Measurements from ENCODE around the gene OPRM1. TPM values are rescaled to one million over a fixed set of nuclear protein-coding genes. Genes with fewer than 3 reads are reported as not detected.
"Not testable (repeated sequence)": the region's sequence is repeated elsewhere in the genome, so short reads cannot be mapped to it uniquely, and the experiment has no call there.

OPRM1 gene
- not detected for total RNA-seq

DNA sequence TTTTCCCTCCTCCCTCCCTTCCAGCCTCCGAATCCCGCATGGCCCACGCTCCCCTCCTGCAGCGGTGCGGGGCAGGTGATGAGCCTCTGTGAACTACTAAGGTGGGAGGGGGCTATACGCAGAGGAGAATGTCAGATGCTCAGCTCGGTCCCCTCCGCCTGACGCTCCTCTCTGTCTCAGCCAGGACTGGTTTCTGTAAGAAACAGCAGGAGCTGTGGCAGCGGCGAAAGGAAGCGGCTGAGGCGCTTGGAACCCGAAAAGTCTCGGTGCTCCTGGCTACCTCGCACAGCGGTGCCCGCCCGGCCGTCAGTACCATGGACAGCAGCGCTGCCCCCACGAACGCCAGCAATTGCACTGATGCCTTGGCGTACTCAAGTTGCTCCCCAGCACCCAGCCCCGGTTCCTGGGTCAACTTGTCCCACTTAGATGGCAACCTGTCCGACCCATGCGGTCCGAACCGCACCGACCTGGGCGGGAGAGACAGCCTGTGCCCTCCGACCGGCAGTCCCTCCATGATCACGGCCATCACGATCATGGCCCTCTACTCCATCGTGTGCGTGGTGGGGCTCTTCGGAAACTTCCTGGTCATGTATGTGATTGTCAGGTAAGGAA, at the start of gene OPRM1:
Gene OPRM1 (plus strand): TSS at position 10 of the 612 bp plus-strand sequence. CDS start 305 bp downstream, at position 315.
- no peak for DNase-seq

DNA sequence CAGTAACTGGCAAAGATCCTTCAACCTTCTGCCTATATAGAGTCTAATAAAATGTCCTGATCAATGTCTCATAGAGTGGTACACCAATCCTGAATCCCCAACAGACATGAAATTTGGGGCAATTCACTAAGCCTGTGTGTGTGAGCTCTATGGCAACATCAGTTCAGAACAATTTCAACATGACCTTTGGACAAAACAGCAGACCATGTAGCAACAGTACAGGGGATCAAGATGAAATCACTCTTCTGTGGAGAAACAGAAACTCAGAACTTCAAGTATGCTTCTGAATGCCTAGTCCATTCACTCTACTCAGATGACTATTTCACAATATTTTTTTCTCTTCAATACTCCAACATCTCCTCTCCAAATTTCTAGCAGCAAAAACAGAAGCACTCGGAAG, 49.1 kb upstream of the OPRM1 start:
- DNase-seq = no peak

DNA sequence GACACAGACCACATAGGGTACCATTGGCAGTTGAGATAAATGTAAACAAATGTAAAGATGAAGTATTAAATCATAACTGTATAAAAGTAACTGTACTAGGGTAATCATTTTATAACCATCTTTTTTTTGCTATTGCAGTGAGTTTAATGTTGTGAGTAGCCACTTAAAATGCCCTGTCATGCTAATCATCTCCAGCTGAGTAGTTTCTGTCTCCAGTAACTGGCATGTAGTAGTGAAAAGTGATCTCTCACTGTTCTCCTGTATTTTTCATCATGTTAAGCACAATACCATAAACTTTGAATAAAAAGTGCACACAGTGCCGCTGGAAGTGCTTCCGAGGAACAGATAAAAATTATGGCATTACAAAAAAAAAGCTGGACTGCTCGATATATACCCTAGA, 45.0 kb upstream of the OPRM1 start:
- DNase-seq = no peak

DNA sequence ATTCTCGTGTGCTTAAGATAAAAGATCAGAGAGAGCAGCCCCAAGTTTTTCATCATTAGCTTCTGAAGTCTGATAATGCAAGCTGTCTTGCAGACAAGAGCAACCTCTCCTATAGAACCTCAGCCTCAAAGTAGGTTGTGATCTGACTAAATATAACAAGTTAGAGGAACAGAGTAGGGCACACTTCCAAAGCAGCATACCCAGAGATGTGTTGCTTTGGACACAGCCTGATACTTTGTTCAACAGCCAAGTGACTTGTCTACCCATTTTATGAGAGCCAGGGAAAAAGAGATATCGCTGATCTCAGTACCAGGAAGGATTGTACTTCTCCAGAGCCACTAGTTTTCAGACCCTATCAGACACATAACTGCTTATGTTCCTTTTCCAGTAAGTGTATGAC, 44.2 kb upstream of the OPRM1 start:
- no peak for DNase-seq

DNA sequence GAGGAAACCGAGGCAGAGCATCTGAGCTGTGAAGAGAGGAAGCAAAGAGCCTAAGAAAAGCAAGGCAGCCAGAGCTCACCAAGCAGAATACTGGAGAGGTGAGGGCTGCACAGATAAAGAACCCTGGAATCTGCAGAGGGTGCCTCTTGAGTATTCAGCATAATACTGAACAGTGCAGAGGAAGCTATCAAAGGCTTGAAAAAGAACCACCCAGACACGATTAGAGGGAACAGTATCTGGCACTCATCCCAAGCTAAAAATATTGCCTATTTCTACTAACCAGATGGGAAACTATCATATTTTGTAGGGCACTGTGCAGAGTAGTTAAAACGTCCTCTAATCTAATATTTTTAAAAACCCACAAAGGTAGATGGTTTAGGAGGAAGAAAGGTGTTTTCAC, 41.8 kb upstream of the OPRM1 start:
- DNase-seq = no peak

DNA sequence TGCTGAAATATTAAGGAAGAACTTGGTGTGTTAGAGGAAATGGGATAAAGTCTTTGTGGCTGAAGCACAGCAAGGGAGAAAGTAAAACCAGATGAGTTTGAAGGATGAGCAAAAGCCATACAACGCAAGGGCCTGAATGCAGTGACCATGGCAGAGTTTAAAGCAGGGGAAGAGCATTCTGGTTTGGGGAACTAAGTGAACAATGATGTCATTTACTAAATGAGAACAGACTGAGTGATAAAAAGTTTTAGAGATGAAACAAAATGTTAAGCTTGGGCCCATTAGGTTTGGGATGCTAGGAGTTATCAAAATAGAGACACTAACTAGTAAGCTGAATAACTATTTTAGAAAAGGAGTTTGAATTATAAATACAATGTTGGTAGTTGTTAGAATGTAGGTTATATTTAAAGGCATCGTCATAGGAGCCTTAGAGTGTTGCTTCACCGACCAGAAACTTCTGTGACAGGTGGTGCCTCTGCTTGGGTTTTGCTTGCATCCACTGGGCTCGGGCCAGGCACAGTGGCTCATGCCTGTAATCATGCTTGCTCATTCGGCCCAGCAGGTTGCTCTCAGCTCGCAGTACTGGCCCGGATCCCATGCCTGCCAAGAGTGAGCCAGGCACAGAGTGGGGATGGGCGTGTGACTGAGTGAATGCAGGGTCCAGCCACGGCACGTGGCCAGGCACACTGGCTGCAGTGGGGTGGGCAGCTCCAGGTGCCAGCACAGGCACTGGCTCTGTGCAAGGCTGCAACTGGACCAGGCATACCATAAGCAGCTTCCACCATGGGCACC, 37.4 kb upstream of the OPRM1 start:
- no peak for DNase-seq

DNA sequence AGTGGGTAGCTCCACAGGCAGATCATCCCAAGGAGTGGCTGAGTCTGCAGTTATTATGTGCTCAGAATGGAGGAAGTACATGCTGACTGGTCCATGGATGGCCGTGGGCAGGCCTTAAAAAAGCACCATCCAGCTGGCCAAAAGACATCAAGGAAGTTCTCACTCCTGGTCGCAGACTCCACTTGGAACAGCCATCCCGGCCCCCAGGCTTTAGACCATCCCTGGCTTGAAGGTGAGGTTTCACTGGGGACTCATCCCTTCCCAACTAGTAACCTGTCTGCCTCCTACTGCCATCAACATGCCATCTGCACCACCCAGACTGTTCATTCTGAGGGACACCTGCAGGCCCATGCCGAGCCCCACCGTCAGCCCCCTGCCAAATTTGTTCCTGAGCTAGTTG, 36.1 kb upstream of the OPRM1 start:
- no peak for DNase-seq

DNA sequence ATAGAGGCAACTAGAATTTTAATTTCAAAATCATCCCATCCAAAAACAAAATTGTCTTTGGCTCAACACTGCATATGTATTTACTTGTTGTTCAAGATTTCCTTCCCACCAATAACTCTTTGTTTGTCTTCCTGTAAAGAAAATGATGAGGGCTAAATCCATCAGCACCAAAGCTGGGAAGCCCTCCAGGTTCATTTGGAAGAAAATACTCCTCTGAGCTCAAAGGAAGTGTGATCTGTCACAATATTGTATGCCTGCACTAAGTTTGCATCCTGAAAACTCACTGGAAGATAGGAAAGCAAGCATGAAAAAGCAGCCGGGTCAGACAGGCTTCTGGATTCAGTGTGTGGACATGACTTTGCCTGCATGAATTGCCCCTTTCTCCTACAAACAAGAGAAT, 28.7 kb upstream of the OPRM1 start:
- DNase-seq = no peak

DNA sequence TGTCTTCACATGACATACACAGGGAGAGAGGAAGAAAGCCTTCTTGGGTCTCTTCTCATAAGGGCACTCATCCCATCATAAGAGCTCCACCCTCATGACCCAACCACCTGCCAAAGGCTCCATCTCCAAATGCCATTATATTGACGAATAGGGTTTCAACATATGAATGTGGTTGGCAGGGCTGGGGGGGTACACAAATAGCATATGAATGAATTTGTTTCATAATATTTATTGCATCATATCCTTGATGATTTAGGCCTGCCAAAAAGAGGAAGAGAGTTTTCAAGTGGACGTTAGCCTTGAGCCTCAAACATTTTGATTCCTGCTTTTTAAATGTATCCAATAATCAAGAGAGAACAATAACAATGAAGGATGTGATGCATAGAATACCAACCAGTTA, 26.2 kb upstream of the OPRM1 start:
- no peak for DNase-seq

DNA sequence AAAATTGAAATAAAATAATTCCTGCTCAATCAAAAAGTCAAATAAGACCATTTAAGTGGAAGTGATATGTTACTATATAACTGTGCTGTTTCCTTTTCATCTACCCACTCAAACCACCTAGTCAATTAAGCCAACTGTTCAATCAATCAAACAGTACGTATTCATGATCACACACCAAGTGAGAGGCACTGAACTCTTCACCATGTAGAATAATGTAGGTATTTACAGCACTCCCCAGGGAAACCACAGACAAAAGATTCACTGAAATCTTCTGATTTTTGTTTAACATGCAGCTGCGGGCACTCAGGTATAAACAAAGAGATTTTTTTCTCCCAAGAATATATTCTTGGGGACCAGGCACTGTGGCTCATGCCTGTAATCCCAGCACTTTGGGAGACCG, 21.3 kb upstream of the OPRM1 start:
- DNase-seq = no peak

DNA sequence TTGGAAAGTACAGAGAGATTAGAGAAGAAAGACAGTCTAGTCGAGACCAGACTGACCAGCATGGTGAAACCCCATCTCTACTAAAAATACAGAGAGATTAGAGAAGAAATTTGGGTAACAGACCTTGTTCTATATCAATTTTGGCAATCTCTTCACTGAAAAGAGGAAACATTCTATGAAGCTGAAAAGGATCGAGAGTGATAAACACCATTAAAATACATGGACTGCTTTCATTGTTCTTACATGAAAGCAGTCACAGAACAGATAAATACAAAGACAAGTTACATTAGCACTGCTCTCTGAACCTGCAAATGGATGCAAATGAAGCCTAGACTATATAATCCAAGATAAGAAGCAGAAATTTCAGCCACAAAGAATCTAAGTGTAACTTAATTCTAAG, 8.4 kb upstream of the OPRM1 start:
- no peak for DNase-seq

DNA sequence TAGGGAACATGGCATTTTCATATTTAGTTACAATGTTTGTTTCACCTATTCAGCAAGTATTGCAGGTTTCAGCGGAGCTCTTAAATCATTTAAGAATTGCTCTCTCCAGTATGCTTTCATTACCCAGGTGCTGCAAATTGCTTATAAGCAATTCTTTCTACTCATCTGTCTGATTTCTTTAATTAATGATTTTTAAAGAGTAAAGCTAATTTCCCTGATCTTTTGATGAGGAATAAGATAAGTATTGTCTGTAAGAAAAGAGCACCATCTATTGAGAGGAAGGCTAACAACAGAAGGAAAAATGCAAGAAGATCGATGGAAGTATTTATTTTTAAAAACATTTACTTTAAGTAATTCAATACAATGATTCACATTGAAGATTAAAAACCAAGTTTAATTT, 2.0 kb downstream of the OPRM1 start:
- no peak for DNase-seq

DNA sequence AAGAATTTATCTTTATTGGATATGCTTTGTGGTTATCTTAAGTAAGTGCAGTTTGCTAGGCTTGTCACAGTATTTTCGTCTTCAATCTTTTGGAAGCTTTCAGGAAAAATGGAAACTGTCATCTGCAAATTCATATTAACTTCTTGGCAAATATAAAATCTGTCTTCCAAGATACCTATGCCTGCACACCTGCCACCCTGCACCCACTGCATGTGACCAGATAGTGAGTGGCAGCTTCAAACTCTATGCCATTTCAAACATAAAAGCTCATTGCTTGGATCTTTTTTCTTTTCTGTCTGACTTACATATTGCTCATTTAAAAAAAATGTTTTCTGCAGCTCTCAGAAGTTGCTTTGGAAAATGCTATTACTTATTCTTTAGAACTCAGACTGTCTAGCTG, 14.1 kb downstream of the OPRM1 start:
- no peak for DNase-seq

DNA sequence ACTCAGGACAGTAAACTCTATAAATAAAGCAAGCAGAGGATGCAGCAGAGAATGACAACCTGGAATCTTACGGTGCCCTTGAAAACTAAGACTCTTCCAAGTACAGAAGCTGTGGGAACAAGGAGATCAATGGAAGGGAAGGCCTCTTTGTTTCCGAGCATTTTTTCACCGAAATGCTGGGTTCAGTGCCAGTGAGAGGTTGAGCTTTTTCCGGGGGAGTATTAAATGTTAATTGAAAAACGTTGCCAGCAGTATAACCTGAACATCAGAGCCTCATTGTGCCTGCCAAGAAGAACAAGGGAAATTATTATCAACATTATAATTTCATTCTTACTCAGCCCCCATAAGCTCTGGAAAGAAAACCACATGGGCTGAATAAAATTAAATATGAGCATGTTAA, 17.5 kb downstream of the OPRM1 start:
- DNase-seq = no peak

DNA sequence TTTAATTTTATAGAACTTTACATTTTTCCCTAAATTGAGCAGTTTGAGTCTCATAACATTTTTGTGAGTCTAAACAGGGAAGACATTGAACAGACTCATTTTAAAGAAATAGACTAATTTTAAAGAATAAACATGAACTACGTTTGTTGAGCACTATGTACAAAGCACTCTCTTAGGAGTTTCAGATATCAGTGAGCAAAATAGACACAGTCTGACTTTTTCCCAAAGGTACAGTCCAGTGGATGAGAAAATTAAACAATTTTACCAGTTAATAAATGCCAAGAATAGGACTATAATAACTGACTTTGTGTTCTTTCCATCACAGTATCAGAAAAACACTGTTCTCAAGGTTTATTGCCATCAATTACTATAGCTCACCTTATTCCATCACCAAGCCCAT, 18.1 kb downstream of the OPRM1 start:
- no peak for DNase-seq

DNA sequence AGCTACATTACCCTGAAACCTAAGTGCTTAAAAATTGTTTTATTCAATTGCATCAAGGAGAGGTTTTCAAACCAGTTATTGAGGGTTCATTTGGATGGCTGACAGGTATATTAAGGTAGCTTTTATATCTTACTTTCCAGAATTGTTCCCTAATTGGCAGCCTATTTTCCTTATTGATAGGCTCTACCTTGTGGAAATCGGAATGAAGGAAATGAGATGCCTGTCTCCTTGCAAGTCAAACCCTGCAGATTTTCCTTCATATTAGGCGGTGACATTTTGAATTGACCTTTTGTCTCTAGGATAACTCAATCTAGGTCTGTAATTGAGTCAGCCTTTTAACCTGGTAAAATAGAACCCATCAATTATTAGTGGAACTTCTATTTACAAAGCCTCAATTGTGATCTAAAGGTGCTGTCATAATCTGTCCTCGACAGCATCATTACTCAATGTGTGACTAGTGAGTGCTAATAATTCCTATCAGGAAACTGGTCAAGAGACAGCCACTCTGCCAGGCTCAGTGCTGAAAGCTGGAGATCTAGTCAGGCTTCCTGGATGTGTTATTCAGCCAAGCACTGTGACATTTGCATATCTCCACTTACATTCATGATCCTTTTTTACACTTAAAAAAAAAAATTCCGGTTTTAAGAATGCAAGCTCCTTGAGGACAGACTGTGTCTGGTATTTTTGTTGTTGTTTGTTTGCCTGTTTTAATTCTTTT, 20.1 kb downstream of the OPRM1 start:
- no peak for DNase-seq

DNA sequence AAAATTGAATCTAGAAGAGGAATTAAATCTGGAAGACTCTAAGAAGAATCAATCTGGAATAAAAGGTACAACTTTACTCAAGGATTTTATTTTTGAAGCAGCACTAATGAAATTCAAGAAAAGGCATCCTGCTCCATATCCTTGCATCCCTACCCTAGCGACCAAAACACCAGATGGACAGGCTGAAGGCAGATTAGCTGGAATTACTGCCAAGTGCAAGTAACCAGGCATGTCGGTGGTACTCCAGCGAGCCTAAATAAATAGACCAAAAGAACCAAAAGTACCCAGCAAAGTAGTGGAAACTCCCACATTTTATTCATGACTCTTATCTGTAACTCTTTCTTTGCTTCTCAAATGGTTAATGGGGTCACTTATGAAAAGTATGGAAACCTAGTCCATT, 21.0 kb downstream of the OPRM1 start:
- no peak for DNase-seq

DNA sequence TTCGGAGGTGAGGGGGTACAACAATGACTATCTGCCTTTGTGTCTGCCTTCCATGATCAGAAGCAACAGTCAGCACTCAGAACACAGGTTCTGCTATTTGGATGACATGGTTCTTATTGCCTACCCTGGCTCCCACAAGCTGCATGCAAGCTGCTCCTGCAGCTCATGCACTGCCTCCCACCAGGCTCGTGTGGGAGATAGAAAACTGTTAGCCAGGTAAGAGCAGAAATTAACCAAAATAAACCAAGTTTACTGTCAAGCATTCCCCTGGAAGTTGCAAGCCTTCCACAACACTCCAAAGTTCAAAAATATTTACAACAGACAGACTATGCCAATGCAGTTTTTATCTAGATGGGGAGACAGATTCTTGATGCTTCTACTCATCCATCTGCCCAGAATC, 31.0 kb downstream of the OPRM1 start:
- DNase-seq = no peak

DNA sequence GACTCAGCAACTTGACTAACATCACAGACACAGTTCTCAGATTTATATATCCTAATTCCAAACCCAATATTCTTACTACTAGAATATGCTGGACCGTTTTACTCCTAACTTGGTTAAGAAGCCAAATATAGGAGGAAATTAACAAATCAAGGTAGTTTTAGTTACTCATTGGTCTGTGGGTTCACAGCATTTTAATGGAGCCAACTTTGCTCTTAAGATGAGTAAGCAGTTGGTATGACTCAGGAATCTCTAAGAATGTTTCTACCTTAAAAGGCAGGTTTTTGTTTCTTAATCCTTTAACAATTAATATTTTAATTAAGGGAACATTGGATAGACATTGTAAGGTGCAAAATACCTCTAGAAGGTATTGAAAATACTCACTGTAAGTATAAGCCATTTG, 31.6 kb downstream of the OPRM1 start:
- no peak for DNase-seq

DNA sequence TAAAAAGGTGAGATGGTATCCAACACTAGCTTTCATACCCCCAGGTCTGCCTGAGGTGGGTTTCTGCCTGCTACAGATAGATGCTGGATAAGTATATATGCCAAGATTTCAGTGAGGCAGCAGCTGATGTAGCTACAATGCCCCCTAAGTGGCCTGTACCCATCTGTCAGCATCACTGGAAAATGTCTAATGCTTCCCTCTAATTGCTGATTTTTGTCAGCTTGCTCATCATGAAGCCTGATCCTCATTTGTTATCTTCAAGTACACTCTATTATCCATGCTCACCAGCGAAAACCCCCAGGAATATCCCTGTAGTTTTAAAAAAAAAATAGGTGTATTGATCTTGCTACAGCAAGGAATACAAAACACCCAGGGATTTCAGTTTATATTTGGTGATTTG, 32.2 kb downstream of the OPRM1 start:
- no peak for DNase-seq

DNA sequence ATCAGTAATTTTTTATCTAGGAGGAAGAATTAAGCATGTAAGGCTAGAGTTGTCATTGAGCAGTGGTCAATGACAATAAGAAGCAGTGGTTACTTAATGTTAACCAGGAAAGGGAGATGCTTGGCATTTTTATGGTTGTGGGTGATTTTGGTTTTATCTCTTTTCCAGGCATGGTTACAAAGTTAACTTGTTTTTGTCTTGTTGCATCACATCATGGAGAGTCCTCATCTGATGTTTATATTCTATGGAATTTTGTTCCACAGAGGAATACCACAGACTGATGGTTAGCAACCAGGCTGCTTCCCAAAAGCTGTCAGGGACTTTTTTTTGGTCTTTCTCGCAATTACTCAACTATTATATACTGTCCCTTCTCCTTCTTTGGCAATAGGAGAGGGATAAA, 32.7 kb downstream of the OPRM1 start:
- no peak for DNase-seq

DNA sequence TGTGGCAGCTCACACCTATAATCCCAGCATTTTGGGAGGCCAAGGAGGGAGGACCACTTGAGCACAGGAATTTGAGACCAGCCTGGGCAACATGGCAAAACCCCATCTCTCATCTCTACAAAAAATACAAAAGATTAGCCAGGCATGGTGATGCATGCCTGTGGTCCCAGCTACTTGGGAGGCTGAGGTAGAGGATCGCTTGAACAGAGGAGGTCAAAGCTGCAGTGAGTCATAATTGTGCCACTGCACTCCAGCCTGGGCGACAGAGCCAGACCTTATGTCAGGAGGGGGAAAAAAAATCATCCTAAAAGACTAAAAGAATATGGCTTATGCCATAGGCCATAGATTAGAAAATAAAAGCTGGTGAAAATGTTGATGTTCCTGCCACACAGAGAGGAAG, 39.6 kb downstream of the OPRM1 start:
- DNase-seq = not testable (repeated sequence)

DNA sequence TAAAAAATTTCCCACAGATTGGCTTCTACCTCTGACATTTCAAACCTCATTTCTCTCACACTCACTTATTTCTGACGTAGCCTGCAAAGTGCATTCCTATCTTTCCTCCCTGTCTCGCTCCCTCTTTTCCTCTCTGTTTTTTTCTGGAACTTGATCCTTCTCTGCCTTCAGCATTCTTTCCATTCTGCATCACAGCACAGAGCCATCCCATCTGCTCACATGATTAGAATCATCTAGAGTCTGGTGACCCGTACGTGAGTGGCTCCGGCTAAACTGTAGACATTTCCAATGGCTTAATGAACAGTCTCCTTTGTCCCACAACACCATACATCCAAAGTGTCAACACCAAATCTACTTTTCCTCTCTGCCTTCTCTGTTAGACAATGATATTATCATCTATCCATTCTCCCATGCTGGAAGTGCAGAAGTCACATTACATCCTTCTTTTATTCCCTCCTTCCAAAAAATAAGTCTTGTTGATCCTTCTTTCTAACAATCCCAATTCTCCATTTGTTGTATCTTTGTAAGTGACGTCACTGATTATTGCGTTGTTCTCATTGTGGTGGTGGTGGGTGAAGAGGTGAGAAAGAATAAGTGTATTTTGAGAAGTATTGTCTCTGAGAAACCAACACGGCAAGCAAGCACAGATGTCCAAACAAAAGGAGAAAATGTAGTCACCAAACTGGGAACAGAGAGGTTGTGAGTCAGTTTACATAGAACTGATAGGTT, 41.6 kb downstream of the OPRM1 start:
- DNase-seq = no peak

Measured in skin of body (tissue), 2 donors.